Stimulated activated CD4-positive, alpha-beta T cell treated with anti-CD3 and anti-CD28 coated beads, Interleukin-4, amount 100 ng/mL, for 4 hours (primary cell): ENCODE results near the gene CACNB2.
"Not testable (repeated sequence)": the region's sequence is repeated elsewhere in the genome, so short reads cannot be mapped to it uniquely, and the experiment has no call there.

Source experiments
- DNase-seq, 2 experiments: peaks; one replicate each; pipeline ENCODE4 v3.0.0-alpha.2; 2020

The CACNB2 gene

GRCh38 chr10:18532881-18533535 lies 392.8 kb downstream of the CACNB2 start:
- DNase-seq: no peak

GRCh38 chr10:18533896-18534295 lies 393.7 kb downstream of the CACNB2 start:
- DNase-seq: no peak

- DNase-seq: no peak
These were observed 399.1 kb downstream of the CACNB2 start for GRCh38 chr10:18539335-18539734.

GRCh38 chr10:18540195-18540594 lies 400.0 kb downstream of the CACNB2 start:
- no peak for DNase-seq

- DNase-seq: no peak
These were observed 402.6 kb downstream of the CACNB2 start for GRCh38 chr10:18542832-18543231.

- no peak for DNase-seq
These were observed 405.5 kb downstream of the CACNB2 start for GRCh38 chr10:18545621-18546305.

GRCh38 chr10:18549105-18549504 lies 408.9 kb downstream of the CACNB2 start:
- no peak for DNase-seq

- no peak for DNase-seq
These were observed 411.2 kb downstream of the CACNB2 start for GRCh38 chr10:18551473-18551872.

GRCh38 chr10:18554479-18554878 lies 414.3 kb downstream of the CACNB2 start:
- no peak for DNase-seq

- DNase-seq: no peak
These were observed 416.4 kb downstream of the CACNB2 start for GRCh38 chr10:18556522-18557147.

GRCh38 chr10:18557960-18558359 lies 417.7 kb downstream of the CACNB2 start:
- no peak for DNase-seq

- DNase-seq: no peak
These were observed 421.8 kb downstream of the CACNB2 start for GRCh38 chr10:18561861-18562551.

- DNase-seq: no peak
These were observed 422.9 kb downstream of the CACNB2 start for GRCh38 chr10:18563003-18563726.

GRCh38 chr10:18565006-18565405 lies 424.8 kb downstream of the CACNB2 start:
- DNase-seq: no peak

GRCh38 chr10:18566177-18566576 lies 426.0 kb downstream of the CACNB2 start:
- no peak for DNase-seq

GRCh38 chr10:18567343-18567856 lies 427.2 kb downstream of the CACNB2 start:
- DNase-seq: no peak

- DNase-seq: not testable (repeated sequence)
These were observed 430.2 kb downstream of the CACNB2 start for GRCh38 chr10:18570386-18570785.

GRCh38 chr10:18571076-18571475 lies 430.9 kb downstream of the CACNB2 start:
- no peak for DNase-seq

GRCh38 chr10:18571780-18572179 lies 431.6 kb downstream of the CACNB2 start:
- no peak for DNase-seq

GRCh38 chr10:18572959-18573561 lies 432.8 kb downstream of the CACNB2 start:
- DNase-seq: no peak

GRCh38 chr10:18576586-18576985 lies 436.4 kb downstream of the CACNB2 start:
- no peak for DNase-seq
